ENCODE data around the gene GNAZ. TPM values are rescaled to one million over a fixed set of nuclear protein-coding genes. Genes with fewer than 3 reads are reported as not detected.

GNAZ gene
- polyA plus RNA-seq, 6 donors from 2014 or later = 0.39 to 4.7 (median 2.3) TPM; not detected in 1

DNA sequence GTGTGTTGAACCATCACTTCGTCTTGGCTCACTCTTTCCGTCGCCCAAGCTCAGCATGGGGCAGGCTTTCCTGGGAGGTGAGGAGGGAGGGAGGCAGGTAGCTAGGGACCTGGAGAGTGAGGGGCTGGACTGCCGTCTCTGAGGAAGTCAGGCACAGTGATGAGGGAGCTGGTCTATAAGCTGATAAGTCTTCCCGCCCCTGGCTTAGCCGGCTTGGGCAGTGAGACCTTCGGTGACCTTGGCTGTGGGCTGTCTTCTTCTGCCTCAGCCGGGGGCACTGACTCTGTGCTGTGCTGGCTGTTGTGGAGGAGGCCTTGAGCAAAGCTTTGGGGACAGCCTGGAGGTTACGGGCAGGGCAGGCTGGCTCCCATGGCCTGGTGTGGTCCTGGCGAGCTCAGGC lies 18.7 kb downstream of the GNAZ start:
- Mint-ChIP-seq H3K27me3 (no peaks in the 10 kb centered on the region), H3K4me1 (peaks cover 22 to 40% (median 35%) of the 10 kb centered on the region in 3 donors), H3K4me3 (peak overlapping the region in 2 of 8 donors; percentile 12 to 35), H3K9me3 (no peaks in the 10 kb centered on the region), H3K27ac (peak overlapping the region in 2 of 6 donors; percentile 66 to 86), H3K36me3 (no peaks in the 10 kb centered on the region)
- DNase-seq (no peak), ATAC-seq (ENCODE audit: low read depth in 2 of 2) (no peak)

DNA sequence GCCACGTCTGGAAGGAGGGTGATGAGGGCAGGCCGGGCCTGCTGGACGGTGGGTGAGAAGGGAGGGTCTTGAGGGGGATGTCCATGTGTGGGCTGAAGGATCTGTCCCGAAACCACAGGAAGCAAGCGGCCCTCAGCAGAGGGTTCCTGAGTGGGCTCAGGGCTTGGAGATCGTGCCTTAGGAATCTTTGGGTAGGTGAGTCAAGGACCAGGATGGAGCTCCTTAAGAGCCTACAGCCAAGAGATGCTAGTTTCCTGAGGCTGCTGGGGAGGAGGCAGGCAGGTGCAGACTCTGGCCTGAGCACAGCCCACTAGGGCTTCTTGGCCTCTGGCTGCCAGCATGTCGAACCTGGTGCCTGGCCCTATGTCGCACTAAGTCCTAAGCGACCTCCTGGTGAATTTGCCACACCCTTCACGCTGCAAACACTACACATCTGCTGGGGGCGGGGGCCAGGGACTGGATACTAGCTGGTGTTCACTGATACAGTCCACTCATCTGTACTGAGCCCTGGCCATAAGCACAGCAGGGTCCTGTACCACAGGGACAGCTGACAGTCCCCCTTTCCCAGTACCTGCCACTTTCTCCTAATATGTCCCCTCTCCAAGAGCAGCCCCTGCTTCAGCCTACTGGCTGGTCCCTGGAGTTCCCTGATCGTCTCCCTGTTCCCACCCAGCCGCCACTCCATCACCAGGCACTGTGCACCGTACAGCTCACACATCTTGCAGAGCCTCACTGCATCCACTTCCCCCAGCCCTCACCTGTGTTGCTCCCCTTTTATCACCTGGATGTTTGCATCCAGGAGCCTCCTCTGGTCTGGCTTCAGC lies 19.5 kb downstream of the GNAZ start:
- H3K4me3 Mint-ChIP-seq = peak overlapping the region in 1 of 8 donors; percentile 64
- H3K27ac Mint-ChIP-seq = no peak overlapping the region
- no peak for ATAC-seq (ENCODE audit: low read depth in 2 of 2)
- H3K36me3 Mint-ChIP-seq = no peaks in the 10 kb centered on the region
- no peaks in the 10 kb centered on the region for H3K9me3 Mint-ChIP-seq
- no peaks in the 10 kb centered on the region for H3K27me3 Mint-ChIP-seq
- peaks cover 22 to 40% (median 35%) of the 10 kb centered on the region in 3 donors for H3K4me1 Mint-ChIP-seq
- DNase-seq = no peak

GRCh38 chr22:23090457-23090835 lies 20.1 kb downstream of the GNAZ start:
- no peak overlapping the region for H3K27ac Mint-ChIP-seq
- DNase-seq = no peak
- no peak for ATAC-seq (ENCODE audit: low read depth in 2 of 2)
- no peaks in the 10 kb centered on the region for H3K36me3 Mint-ChIP-seq
- H3K4me1 Mint-ChIP-seq = peaks cover 22 to 40% (median 32%) of the 10 kb centered on the region in 3 donors
- H3K4me3 Mint-ChIP-seq = no peak overlapping the region
- no peaks in the 10 kb centered on the region for H3K9me3 Mint-ChIP-seq
- H3K27me3 Mint-ChIP-seq = no peaks in the 10 kb centered on the region

- DNase-seq = no peak
- ATAC-seq (ENCODE audit: low read depth in 2 of 2) = no peak
- Mint-ChIP-seq H3K27ac (no peak overlapping the region), H3K36me3 (no peaks in the 10 kb centered on the region), H3K27me3 (no peaks in the 10 kb centered on the region), H3K9me3 (no peaks in the 10 kb centered on the region), H3K4me3 (no peak overlapping the region), H3K4me1 (peaks cover 19 to 33% (median 28%) of the 10 kb centered on the region in 3 donors)
These were observed 21.4 kb downstream of the GNAZ start for GRCh38 chr22:23091760-23092159.

GRCh38 chr22:23092217-23092955 lies 22.1 kb downstream of the GNAZ start:
- Mint-ChIP-seq H3K36me3 (no peaks in the 10 kb centered on the region), H3K27ac (no peak overlapping the region)

GRCh38 chr22:23093051-23093788 lies 22.9 kb downstream of the GNAZ start:
- Mint-ChIP-seq H3K4me1 (peaks cover 12 to 21% (median 13%) of the 10 kb centered on the region in 3 donors), H3K27me3 (no peaks in the 10 kb centered on the region), H3K36me3 (no peaks in the 10 kb centered on the region), H3K9me3 (no peaks in the 10 kb centered on the region), H3K4me3 (peak overlapping the region in 1 of 8 donors; percentile 5), H3K27ac (peak overlapping the region in 1 of 6 donors; percentile 75)
- ATAC-seq (ENCODE audit: low read depth in 2 of 2) (no peak), DNase-seq (no peak)

More at GRCh38 chr22:23092217-23092955, 22.1 kb downstream of the GNAZ start:
- ATAC-seq (ENCODE audit: low read depth in 2 of 2) (no peak), DNase-seq (no peak)
- H3K9me3 Mint-ChIP-seq = no peaks in the 10 kb centered on the region
- H3K4me1 Mint-ChIP-seq = peaks cover 13 to 30% (median 22%) of the 10 kb centered on the region in 3 donors
- no peak overlapping the region for H3K4me3 Mint-ChIP-seq
- H3K27me3 Mint-ChIP-seq = no peaks in the 10 kb centered on the region

DNA sequence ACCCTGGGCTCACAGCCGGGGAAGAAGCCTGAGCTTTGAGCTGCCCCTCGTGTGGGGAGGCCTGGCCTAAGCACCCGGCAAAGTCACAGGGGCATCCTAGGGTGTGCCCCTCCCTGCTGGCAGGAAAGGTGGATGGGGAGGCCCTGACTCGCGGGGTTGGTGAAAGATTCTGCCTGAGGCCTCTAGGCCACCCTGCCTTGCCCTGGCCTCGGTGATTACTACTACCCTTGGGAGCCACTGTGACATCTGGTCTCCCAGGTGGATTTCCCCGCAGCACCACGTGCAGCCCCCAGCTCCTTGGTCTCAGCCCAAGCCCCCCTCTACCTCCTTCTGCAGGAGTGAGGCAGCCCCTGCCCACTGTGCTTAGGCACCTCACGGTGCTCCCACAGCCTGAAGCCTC lies 23.9 kb downstream of the GNAZ start:
- Mint-ChIP-seq H3K27me3 (no peaks in the 10 kb centered on the region), H3K36me3 (no peaks in the 10 kb centered on the region), H3K27ac (no peak overlapping the region), H3K9me3 (no peaks in the 10 kb centered on the region), H3K4me1 (peaks cover 3 to 11% (median 5%) of the 10 kb centered on the region in 3 donors), H3K4me3 (no peak overlapping the region)
- no peak for ATAC-seq (ENCODE audit: low read depth in 2 of 2)
- no peak for DNase-seq

- Mint-ChIP-seq H3K36me3 (no peaks in the 10 kb centered on the region), H3K27ac (peak overlapping the region in 1 of 6 donors; percentile 72), H3K27me3 (no peaks in the 10 kb centered on the region), H3K9me3 (no peaks in the 10 kb centered on the region), H3K4me3 (no peak overlapping the region), H3K4me1 (peaks cover 3 to 6% (median 5%) of the 10 kb centered on the region in 3 donors)
- DNase-seq (no peak), ATAC-seq (ENCODE audit: low read depth in 2 of 2) (no peak)
These were observed 24.7 kb downstream of the GNAZ start for GRCh38 chr22:23094695-23095681.

GRCh38 chr22:23095733-23096342 lies 25.5 kb downstream of the GNAZ start:
- Mint-ChIP-seq H3K27ac (no peak overlapping the region), H3K36me3 (no peaks in the 10 kb centered on the region), H3K27me3 (no peaks in the 10 kb centered on the region), H3K4me3 (no peak overlapping the region), H3K4me1 (peaks cover 3 to 6% (median 5%) of the 10 kb centered on the region in 3 donors), H3K9me3 (no peaks in the 10 kb centered on the region)
- no peak for DNase-seq
- no peak for ATAC-seq (ENCODE audit: low read depth in 2 of 2)

DNA sequence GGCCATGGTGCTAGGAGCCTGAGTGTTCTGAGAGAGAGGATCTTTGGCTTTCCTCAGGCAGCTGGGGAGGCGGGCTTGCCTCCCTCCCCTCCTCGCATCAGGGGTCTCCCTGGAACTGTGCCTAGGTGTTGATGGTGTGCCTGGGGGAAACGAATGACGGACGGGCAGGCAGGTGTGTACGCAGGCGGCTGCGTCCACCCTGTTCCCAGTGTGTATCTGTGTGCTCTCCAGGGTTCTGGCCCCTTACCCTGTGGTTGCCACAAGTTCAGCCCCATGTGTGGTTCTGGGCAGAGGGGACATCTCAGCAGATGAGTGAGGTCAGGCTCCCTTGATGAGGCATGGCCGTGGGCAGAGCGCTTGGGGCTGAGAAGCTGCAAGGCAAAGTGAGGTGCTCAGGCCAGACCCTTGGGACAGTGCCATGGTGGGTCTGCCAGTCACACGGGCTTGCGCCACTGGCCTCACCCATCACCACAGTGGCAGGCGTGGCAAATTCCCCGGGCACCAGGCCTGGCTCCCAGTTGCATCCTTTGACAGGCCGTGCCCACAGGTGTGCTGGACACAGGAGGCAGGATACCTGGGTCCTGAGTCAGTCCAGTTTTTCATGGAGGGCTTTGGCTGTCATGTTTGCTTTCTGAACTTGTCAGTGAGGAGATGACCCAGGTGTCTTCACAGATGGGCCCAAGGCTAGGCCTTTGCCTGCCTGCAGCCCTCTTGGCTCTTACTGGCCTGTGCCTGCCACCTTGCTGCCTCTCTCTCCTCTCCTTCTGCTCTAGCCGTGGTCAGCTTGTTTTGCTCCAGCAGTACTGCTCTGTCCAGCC lies 27.3 kb downstream of the GNAZ start:
- Mint-ChIP-seq H3K27me3 (no peaks in the 10 kb centered on the region), H3K9me3 (no peaks in the 10 kb centered on the region), H3K27ac (peak overlapping the region in 1 of 6 donors; percentile 32), H3K4me3 (no peak overlapping the region), H3K36me3 (no peaks in the 10 kb centered on the region), H3K4me1 (peaks cover 3 to 6% (median 5%) of the 10 kb centered on the region in 3 donors)
- ATAC-seq (ENCODE audit: low read depth in 2 of 2) = no peak
- no peak for DNase-seq

- Mint-ChIP-seq H3K27me3 (no peaks in the 10 kb centered on the region), H3K9me3 (no peaks in the 10 kb centered on the region), H3K4me3 (peak overlapping the region in 1 of 8 donors; percentile 15), H3K36me3 (no peaks in the 10 kb centered on the region), H3K27ac (peak overlapping the region in 1 of 6 donors; percentile 32), H3K4me1 (peaks cover 3 to 6% (median 5%) of the 10 kb centered on the region in 3 donors)
- DNase-seq (no peak), ATAC-seq (ENCODE audit: low read depth in 2 of 2) (no peak)
These were observed 27.9 kb downstream of the GNAZ start for GRCh38 chr22:23098230-23098705.

Measured in naive B cell (primary cell).